HepG2 (cell line): Measurements from ENCODE around the gene AKAIN1. TPM values are rescaled to one million over a fixed set of nuclear protein-coding genes. Genes with fewer than 3 reads are reported as not detected.
A peak's percentile ranks its signal among the peaks of the same experiment; 100 is the strongest.

Experiments
- AGO2 ChIP-seq: fragments of 200-400 bp; formaldehyde crosslinking; optimal IDR thresholded peaks from 2 replicates; pipeline ENCODE3; 2017; ENCODE audit warnings: mild to moderate bottlenecking, low read depth, low read length, moderate library complexity
- BRF2 ChIP-seq: sonication (generic); formaldehyde crosslinking; IDR thresholded peaks from 2 replicates; pipeline ENCODE4 v1.8.1; 2022; ENCODE audit warnings: mild to moderate bottlenecking, missing genetic modification reagents
- EHMT2 ChIP-seq: fragments of 200-600 bp; sonication (generic); IDR thresholded peaks from 2 replicates; pipeline ENCODE4 v1.7.0; 2017; ENCODE audit warnings: antibody characterized with exemption, low read depth, low read length, borderline replicate concordance
- HNRNPLL ChIP-seq: fragments of 200-400 bp; formaldehyde crosslinking; IDR thresholded peaks from 2 replicates; pipeline ENCODE4 v1.6.1; 2017; ENCODE audit warnings: mild to moderate bottlenecking, low read depth, low read length; ENCODE audit not compliant: poor library complexity, severe bottlenecking
- HOXD1 ChIP-seq: sonication (generic); formaldehyde crosslinking; IDR thresholded peaks from 2 replicates; pipeline ENCODE4 v1.5.0; 2020; ENCODE audit warnings: missing genetic modification reagents
- MAFK ChIP-seq, 2 experiments: IDR thresholded peaks in 1 of 2; conservative IDR thresholded peaks in 1 of 2; 2 replicates each; pipeline ENCODE4 v1.6.1; 2011; ENCODE audit warnings: improper control_type of control experiment in 2 of 2, low read length in 2 of 2
- MAX ChIP-seq: IDR thresholded peaks from 2 replicates; pipeline ENCODE4 v1.6.1; 2012; ENCODE audit warnings: inconsistent platforms
- MYC ChIP-seq: sonication (generic); formaldehyde crosslinking; IDR thresholded peaks from 2 replicates; pipeline ENCODE4 v1.9.0; 2021; ENCODE audit warnings: missing genetic modification reagents, borderline replicate concordance
- PHF20 ChIP-seq: sonication (generic); formaldehyde crosslinking; IDR thresholded peaks from 2 replicates; pipeline ENCODE4 v1.5.0; 2020; ENCODE audit warnings: mild to moderate bottlenecking, missing genetic modification reagents
- POLR2G ChIP-seq: fragments of 200-400 bp; formaldehyde crosslinking; IDR thresholded peaks from 2 replicates; pipeline ENCODE4 v1.6.1; 2018; ENCODE audit warnings: mild to moderate bottlenecking, low read depth, low read length, moderate library complexity
- PRDM10 ChIP-seq: sonication (generic); formaldehyde crosslinking; IDR thresholded peaks from 2 replicates; pipeline ENCODE4 v1.4.0; 2020; ENCODE audit warnings: low read depth, missing genetic modification reagents
- THAP8 ChIP-seq: sonication (generic); formaldehyde crosslinking; IDR thresholded peaks from 2 replicates; pipeline ENCODE4 v1.5.1; 2020; ENCODE audit warnings: missing genetic modification reagents, mild to moderate bottlenecking, borderline replicate concordance
- TRIM24 ChIP-seq: sonication (generic); formaldehyde crosslinking; IDR thresholded peaks from 2 replicates; pipeline ENCODE4 v1.8.0; 2022; ENCODE audit warnings: mild to moderate bottlenecking, missing genetic modification reagents
- ZFX ChIP-seq: sonication (generic); formaldehyde crosslinking; IDR thresholded peaks from 2 replicates; pipeline ENCODE4 v1.4.0; 2020; ENCODE audit warnings: mild to moderate bottlenecking, low read depth, missing genetic modification reagents, moderate library complexity
- ZNF143 ChIP-seq: sonication (generic); formaldehyde crosslinking; IDR thresholded peaks from 2 replicates; pipeline ENCODE4 v1.4.0; 2020; ENCODE audit warnings: missing genetic modification reagents
- ZNF235 ChIP-seq: sonication (generic); formaldehyde crosslinking; IDR thresholded peaks from 2 replicates; pipeline ENCODE4 v1.8.1; 2023; ENCODE audit warnings: mild to moderate bottlenecking, missing genetic modification reagents, borderline replicate concordance
- ZNF281 ChIP-seq: sonication (generic); formaldehyde crosslinking; IDR thresholded peaks from 2 replicates; pipeline ENCODE4 v1.4.0; 2020; ENCODE audit warnings: missing genetic modification reagents, borderline replicate concordance
- ZNF383 ChIP-seq: sonication (generic); formaldehyde crosslinking; IDR thresholded peaks from 2 replicates; pipeline ENCODE4 v1.4.0; 2020; ENCODE audit warnings: missing genetic modification reagents, mild to moderate bottlenecking, borderline replicate concordance
- ZNF432 ChIP-seq: sonication (generic); formaldehyde crosslinking; IDR thresholded peaks from 2 replicates; pipeline ENCODE4 v1.5.0; 2020; ENCODE audit warnings: missing genetic modification reagents, mild to moderate bottlenecking, borderline replicate concordance
- ZNF678 ChIP-seq: sonication (generic); formaldehyde crosslinking; IDR thresholded peaks from 2 replicates; pipeline ENCODE4 v1.4.0; 2020; ENCODE audit warnings: mild to moderate bottlenecking, missing genetic modification reagents
- ZNF790 ChIP-seq: sonication (generic); formaldehyde crosslinking; IDR thresholded peaks from 2 replicates; pipeline ENCODE4 v1.8.0; 2022; ENCODE audit warnings: missing genetic modification reagents, mild to moderate bottlenecking, borderline replicate concordance
- polyA plus RNA-seq, 8 experiments: library from polyadenylated mRNA; depleted of rRNA in 3 of 8; stranded (reverse) in 7 of 8; unstranded in 1 of 8; fragments of >200 nt; fragmentation: Illumina TruSeq in 4 of 8; extraction: Trizol in 4 of 8; gene quantifications; 2 replicates each; pipeline versions ENCODE4 v1.2.1 to v1.2.3, GENCODE V29; 2011 to 2016; ENCODE audit warnings: low read depth in 4 of 8, missing spikeins in 1 of 8, mixed read lengths in 1 of 8; ENCODE audit not compliant: insufficient read depth in 1 of 8
- total RNA-seq, 5 experiments: library from RNA; depleted of rRNA; stranded (reverse); fragments of >200 nt; fragmentation: Illumina TruSeq; extraction: Trizol; gene quantifications; 2 replicates each; pipeline ENCODE4 v1.2.3, GENCODE V29; 2016; ENCODE audit warnings: low read depth in 1 of 5

The AKAIN1 gene
- total and polyA plus RNA-seq, 2 of the 13 experiments (the other 11 are each of a cell fraction or from before 2014, with no cell fraction given), result not detected

- peak; percentile 34; the same call in 1 of the 2 replicates for TF ChIP-seq ZNF790 (CRISPR knock-in tag)
- no peak for TF ChIP-seq MAFK (conservative IDR thresholded peaks at IDR 0.05 in 1 of 2, IDR thresholded peaks at IDR 0.05 in 1 of 2; ENCODE audit: low read length in 2 of 2)
- no peak for TF ChIP-seq ZNF235 (CRISPR knock-in tag)
- TF ChIP-seq EHMT2, result no peak
- no peak for TF ChIP-seq THAP8 (CRISPR knock-in tag)
- no peak for TF ChIP-seq ZNF281 (CRISPR knock-in tag)
- TF ChIP-seq HNRNPLL, result peak; percentile 78
- TF ChIP-seq ZNF143 (CRISPR knock-in tag), result peak; percentile 48
- TF ChIP-seq PRDM10, result no peak
- no peak for TF ChIP-seq ZNF383 (CRISPR knock-in tag)
- TF ChIP-seq ZFX, result peak; percentile 100
- peak; percentile 86 for TF ChIP-seq AGO2
- peak; percentile 80 for TF ChIP-seq PHF20 (CRISPR knock-in tag)
- no peak for TF ChIP-seq ZNF678 (CRISPR knock-in tag)
- TF ChIP-seq MAX, result peak; percentile 46; the same call in 1 of the 2 replicates
- peak; percentile 85 for TF ChIP-seq MYC (CRISPR knock-in tag)
- TF ChIP-seq ZNF432 (CRISPR knock-in tag), result no peak
- peak; percentile 47; the same call in 1 of the 2 replicates for TF ChIP-seq HOXD1 (CRISPR knock-in tag)
- no peak for TF ChIP-seq TRIM24 (CRISPR knock-in tag)
- TF ChIP-seq BRF2 (CRISPR knock-in tag), result peak; percentile 87
- TF ChIP-seq POLR2G, result peak; percentile 84
These were observed 40.8 kb upstream of the AKAIN1 start (continued) for GRCh38 chr18:5237723-5238370.
